ENCODE measurements around the gene SETD5.
"Not testable (repeated sequence)": the region's sequence is repeated elsewhere in the genome, so short reads cannot be mapped to it uniquely, and the experiment has no call there.

SETD5 gene

GRCh38 chr3:9476935-9477334 lies 79.5 kb downstream of the SETD5 start:
- TF ChIP-seq, protein P1, sequence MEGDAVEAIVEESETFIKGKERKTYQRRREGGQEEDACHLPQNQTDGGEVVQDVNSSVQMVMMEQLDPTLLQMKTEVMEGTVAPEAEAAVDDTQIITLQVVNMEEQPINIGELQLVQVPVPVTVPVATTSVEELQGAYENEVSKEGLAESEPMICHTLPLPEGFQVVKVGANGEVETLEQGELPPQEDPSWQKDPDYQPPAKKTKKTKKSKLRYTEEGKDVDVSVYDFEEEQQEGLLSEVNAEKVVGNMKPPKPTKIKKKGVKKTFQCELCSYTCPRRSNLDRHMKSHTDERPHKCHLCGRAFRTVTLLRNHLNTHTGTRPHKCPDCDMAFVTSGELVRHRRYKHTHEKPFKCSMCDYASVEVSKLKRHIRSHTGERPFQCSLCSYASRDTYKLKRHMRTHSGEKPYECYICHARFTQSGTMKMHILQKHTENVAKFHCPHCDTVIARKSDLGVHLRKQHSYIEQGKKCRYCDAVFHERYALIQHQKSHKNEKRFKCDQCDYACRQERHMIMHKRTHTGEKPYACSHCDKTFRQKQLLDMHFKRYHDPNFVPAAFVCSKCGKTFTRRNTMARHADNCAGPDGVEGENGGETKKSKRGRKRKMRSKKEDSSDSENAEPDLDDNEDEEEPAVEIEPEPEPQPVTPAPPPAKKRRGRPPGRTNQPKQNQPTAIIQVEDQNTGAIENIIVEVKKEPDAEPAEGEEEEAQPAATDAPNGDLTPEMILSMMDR (IDR thresholded peaks at IDR 0.05; ENCODE audit: borderline replicate concordance, insufficient read depth, low read depth, low read length) = no peak

DNA sequence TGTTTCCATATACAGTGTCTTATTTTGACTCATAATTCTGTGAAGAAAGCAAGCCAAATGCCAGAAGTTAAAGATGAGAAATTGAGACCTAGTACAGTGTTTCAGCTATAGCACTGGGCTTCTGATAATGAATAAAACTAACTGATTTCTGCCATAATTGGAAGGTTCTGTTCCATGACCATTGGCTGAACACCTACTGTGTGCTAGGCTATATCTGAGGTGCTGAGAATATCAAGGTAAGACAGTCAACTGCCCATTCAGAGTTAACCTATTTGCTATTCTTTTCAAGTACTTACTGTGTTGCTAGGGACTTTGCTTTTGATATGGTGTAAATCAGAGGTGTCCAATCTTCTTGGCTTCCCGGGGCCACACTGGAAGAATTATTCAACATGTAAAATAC lies 82.8 kb downstream of the SETD5 start:
- H3K4me3 ChIP-seq (ENCODE audit: low read depth, low read length) = no peak overlapping the region
- TF ChIP-seq, protein P1 (IDR thresholded peaks at IDR 0.05; ENCODE audit: borderline replicate concordance, insufficient read depth, low read depth, low read length) = no peak

More at GRCh38 chr3:9476935-9477334, 79.5 kb downstream of the SETD5 start:
- no peak overlapping the region for H3K4me3 ChIP-seq (ENCODE audit: low read depth, low read length)

- TF ChIP-seq, protein P1 (IDR thresholded peaks at IDR 0.05; ENCODE audit: borderline replicate concordance, insufficient read depth, low read depth, low read length) = no peak
- no peak overlapping the region for H3K4me3 ChIP-seq (ENCODE audit: low read depth, low read length)
Observed at GRCh38 chr3:9485248-9485647, 87.8 kb downstream of the SETD5 start.

GRCh38 chr3:9491506-9491905 lies 94.1 kb downstream of the SETD5 start:
- TF ChIP-seq, protein P1 (IDR thresholded peaks at IDR 0.05; ENCODE audit: borderline replicate concordance, insufficient read depth, low read depth, low read length) = no peak

GRCh38 chr3:9494036-9494435 lies 96.6 kb downstream of the SETD5 start:
- H3K4me3 ChIP-seq (ENCODE audit: low read depth, low read length) = not testable (repeated sequence)

More at GRCh38 chr3:9491506-9491905, 94.1 kb downstream of the SETD5 start:
- no peak overlapping the region for H3K4me3 ChIP-seq (ENCODE audit: low read depth, low read length)

DNA sequence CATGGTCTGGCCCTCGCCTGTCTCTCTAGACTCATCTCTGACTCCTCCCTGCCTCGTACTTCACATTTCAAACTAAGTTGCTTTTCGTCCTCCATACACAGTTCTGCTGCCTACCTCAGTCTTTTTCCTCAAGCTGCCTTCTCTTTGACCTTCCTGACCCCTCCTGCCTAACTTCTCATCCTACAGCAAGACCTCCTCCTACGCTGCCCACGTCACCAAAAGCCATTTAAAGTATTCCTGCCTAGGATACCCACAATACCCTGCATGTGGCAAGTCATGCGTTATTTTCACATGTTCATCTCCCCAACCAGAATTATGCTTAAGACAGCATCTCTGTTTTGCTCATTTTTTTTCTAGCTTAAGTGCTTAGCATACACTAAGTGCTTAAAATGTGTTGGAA lies 99.5 kb downstream of the SETD5 start:
- TF ChIP-seq, protein P1 (IDR thresholded peaks at IDR 0.05; ENCODE audit: borderline replicate concordance, insufficient read depth, low read depth, low read length) = no peak
- H3K4me3 ChIP-seq (ENCODE audit: low read depth, low read length) = no peak overlapping the region

DNA sequence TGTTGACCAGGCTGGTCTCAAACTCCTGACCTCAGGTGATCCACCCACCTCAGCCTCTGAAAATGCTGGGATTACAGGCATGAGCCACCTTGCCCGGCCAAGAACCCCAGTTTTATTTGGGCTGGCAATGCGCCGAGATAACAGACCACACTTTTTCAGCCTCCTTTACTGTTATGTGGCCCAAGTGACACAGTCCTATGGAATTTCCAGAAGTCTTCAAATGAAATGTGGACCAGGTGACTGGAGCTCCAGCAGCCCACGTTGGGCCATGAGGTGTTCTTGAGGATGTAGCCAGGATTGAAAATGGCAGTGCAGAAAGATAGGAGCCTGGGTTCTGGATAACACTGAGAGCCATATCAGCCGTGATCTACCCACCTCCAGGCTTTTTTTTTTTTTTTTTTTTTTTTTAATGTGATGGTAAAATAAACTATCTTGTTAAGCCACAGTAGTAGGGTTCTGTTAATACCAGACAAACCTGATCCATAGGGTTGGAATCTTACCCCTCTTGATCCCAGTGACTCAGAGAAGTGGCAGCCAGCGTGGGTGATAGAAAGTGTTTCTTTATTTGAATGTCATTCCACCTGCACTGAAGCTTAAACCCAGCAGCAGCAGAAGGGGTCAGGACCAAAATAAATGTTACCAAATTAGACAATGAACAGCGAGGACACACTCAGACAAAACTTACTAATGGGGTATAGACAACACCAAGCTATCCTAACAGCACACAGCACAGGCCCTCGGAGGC lies 100.6 kb downstream of the SETD5 start:
- TF ChIP-seq, protein P1 (IDR thresholded peaks at IDR 0.05; ENCODE audit: borderline replicate concordance, insufficient read depth, low read depth, low read length) = no peak
- no peak overlapping the region for H3K4me3 ChIP-seq (ENCODE audit: low read depth, low read length)
